ENCODE measurements around the gene CHST9. TPM values are rescaled to one million over a fixed set of nuclear protein-coding genes. Genes with fewer than 3 reads are reported as not detected.

The CHST9 gene
- total and polyA plus RNA-seq, 7 donors: 0.12 to 3.1 (median 0.95) TPM; not detected in 1

DNA sequence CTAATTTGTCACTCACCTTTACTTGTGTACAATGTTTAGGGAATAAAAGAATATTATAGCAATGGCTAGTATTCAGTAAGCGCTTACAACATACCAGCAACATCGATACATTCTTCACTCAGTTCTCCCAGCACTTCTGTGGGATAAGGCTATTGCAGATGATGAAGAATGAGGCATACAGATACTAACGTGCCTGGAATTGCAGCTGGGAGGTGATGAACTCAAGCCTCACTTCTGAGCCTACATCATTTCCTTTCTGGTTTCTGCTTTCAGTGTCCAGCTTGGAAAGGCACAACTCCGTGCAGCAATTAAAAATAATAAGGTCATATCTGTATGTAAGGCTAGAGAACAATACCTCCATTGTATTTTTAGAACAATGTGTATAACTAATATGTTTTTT is 224.2 kb downstream of the CHST9 start:
- no peak overlapping the region for H3K27ac ChIP-seq
- no peaks in the 10 kb centered on the region for H3K36me3 ChIP-seq
- no peaks in the 10 kb centered on the region for H3K27me3 ChIP-seq
- peaks cover 0 to 15% (median 5%) of the 10 kb centered on the region in 4 donors for H3K4me1 ChIP-seq
- intact Hi-C loops (cut with DNase I): no loop called here
- no peak for DNase-seq
- 50 to 59% methylated on average over 4 of the region's 4 CpGs for whole genome bisulfite sequencing, 2 donors
- TF ChIP-seq POLR2AphosphoS5 (IDR thresholded peaks at IDR 0.05): no peak
- TF ChIP-seq POLR2A (IDR thresholded peaks at IDR 0.05): no peak
- no peak for TF ChIP-seq EP300 (IDR thresholded peaks at IDR 0.05)
- TF ChIP-seq, protein P1, sequence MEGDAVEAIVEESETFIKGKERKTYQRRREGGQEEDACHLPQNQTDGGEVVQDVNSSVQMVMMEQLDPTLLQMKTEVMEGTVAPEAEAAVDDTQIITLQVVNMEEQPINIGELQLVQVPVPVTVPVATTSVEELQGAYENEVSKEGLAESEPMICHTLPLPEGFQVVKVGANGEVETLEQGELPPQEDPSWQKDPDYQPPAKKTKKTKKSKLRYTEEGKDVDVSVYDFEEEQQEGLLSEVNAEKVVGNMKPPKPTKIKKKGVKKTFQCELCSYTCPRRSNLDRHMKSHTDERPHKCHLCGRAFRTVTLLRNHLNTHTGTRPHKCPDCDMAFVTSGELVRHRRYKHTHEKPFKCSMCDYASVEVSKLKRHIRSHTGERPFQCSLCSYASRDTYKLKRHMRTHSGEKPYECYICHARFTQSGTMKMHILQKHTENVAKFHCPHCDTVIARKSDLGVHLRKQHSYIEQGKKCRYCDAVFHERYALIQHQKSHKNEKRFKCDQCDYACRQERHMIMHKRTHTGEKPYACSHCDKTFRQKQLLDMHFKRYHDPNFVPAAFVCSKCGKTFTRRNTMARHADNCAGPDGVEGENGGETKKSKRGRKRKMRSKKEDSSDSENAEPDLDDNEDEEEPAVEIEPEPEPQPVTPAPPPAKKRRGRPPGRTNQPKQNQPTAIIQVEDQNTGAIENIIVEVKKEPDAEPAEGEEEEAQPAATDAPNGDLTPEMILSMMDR (IDR thresholded peaks at IDR 0.05): no peak
- no peaks in the 10 kb centered on the region for H3K9me3 ChIP-seq
- H3K4me3 ChIP-seq: no peak overlapping the region

DNA sequence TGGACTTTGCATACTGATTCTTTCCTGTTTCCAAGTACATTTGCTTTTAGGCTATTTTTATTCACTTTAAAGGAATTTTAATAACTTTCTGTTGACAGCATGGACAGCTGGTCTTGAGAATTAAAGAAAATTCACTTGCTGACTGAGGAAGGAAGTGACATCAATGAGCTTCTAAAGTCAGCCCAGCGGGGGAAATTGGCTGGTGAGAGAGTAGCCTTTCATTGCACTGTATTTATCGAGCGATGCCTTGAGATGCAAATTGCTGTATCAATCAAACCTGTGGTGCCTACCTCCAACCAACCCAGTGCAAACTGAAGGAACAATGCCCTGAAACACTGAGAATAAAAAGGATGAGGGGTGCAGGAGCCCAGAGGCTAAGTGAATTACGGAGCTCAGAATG is 228.2 kb downstream of the CHST9 start:
- WGBS, 2 donors: 50 to 67% methylated on average over 4 of the region's 4 CpGs
- no peak for TF ChIP-seq POLR2AphosphoS5 (IDR thresholded peaks at IDR 0.05)
- TF ChIP-seq POLR2A (IDR thresholded peaks at IDR 0.05): no peak
- TF ChIP-seq, protein P1 (IDR thresholded peaks at IDR 0.05): no peak
- no peak for TF ChIP-seq EP300 (IDR thresholded peaks at IDR 0.05)
- H3K27me3 ChIP-seq: no peaks in the 10 kb centered on the region
- no peak for DNase-seq
- H3K4me3 ChIP-seq: no peak overlapping the region
- no peaks in the 10 kb centered on the region for H3K9me3 ChIP-seq
- no peaks in the 10 kb centered on the region for H3K36me3 ChIP-seq
- H3K4me1 ChIP-seq: peaks cover 0 to 10% (median 5%) of the 10 kb centered on the region in 4 donors
- no peak overlapping the region for H3K27ac ChIP-seq
- intact Hi-C loops (cut with DNase I): no loop called here

DNA sequence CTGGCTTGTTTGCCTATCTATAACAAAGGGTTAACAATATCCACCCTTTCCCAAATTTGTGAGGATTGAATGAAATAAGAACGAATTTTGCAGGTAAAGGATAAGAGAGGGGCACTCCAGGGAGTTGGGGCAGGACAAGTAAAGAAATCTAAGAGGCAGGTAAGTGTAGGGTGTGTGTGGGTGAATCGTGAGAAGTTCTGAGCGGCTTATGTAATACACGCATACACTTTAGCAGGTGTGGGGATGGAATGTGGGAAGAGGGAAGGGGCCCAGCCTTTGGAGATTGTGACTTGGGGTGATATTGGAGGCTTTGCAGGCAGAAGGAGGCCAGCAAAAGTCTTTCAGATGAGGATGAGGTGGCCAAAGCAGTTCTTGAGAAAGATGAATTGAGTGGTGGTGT is 236.4 kb downstream of the CHST9 start:
- WGBS, 2 donors: 70 to 81% methylated on average over 4 of the region's 4 CpGs
- Histone ChIP-seq H3K27me3 (no peaks in the 10 kb centered on the region), H3K9me3 (no peaks in the 10 kb centered on the region), H3K4me3 (no peak overlapping the region), H3K4me1 (peaks cover 0 to 12% (median 6%) of the 10 kb centered on the region in 4 donors), H3K27ac (no peak overlapping the region), H3K36me3 (no peaks in the 10 kb centered on the region)
- TF ChIP-seq, protein P1 (IDR thresholded peaks at IDR 0.05): no peak
- TF ChIP-seq POLR2A (IDR thresholded peaks at IDR 0.05): no peak
- TF ChIP-seq POLR2AphosphoS5 (IDR thresholded peaks at IDR 0.05): no peak
- TF ChIP-seq EP300 (IDR thresholded peaks at IDR 0.05): no peak
- no peak for DNase-seq
- intact Hi-C loops (cut with DNase I): no loop called here

DNA sequence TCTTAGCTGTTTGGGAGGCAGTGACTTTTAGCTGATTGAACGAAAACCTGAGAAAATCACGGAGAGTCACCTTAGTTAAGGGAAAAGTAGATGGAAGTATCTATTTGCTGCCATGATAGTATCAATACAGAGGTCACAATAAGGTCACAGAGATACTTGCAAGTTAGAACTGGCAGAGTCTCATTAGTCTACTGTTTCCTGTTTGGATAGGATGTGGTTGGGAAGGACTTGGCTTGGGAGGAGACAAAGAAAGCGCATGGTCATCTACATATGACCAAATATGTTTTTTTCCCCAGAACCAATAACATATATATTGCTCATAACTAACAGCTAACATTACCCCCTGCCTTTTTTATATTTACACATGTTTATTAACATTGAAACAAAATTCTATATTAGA is 241.2 kb downstream of the CHST9 start:
- Histone ChIP-seq H3K36me3 (no peaks in the 10 kb centered on the region), H3K9me3 (no peaks in the 10 kb centered on the region), H3K27ac (no peak overlapping the region), H3K4me3 (no peak overlapping the region), H3K4me1 (peaks cover 0 to 25% (median 12%) of the 10 kb centered on the region in 4 donors), H3K27me3 (no peaks in the 10 kb centered on the region)
- TF ChIP-seq POLR2AphosphoS5 (IDR thresholded peaks at IDR 0.05): no peak
- TF ChIP-seq, protein P1 (IDR thresholded peaks at IDR 0.05): no peak
- TF ChIP-seq EP300 (IDR thresholded peaks at IDR 0.05): no peak
- TF ChIP-seq POLR2A (IDR thresholded peaks at IDR 0.05): no peak
- DNase-seq: no peak
- WGBS, 2 donors: 86 to 94% methylated on average over 3 of the region's 3 CpGs
- intact Hi-C loops (cut with DNase I): no loop called here

DNA sequence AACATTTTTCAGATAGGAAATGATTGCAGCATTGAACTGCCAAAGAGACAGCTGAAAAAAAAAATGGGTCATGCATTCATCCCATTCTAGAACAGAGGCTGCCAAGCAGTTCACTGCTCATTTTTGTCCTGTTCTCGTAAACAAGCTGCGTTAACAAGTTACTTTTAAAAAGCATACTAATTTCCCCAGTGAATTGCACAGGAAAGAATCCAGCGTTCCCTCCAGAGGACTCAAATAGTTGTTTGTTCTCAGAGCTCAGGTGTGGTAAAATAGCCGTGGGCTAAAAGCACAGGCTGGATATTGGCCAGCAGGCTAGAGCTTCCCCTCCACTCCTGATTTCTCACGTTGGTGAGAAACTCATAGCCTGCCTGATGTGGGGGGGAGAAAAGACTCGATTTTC is 243.5 kb downstream of the CHST9 start:
- peaks cover 0 to 25% (median 12%) of the 10 kb centered on the region in 4 donors for H3K4me1 ChIP-seq
- 36 to 52% methylated on average over 6 of the region's 6 CpGs for WGBS, 2 donors
- DNase-seq: no peak
- H3K27ac ChIP-seq: no peak overlapping the region
- no peaks in the 10 kb centered on the region for H3K9me3 ChIP-seq
- no peak for TF ChIP-seq POLR2A (IDR thresholded peaks at IDR 0.05)
- TF ChIP-seq POLR2AphosphoS5 (IDR thresholded peaks at IDR 0.05): no peak
- TF ChIP-seq, protein P1 (IDR thresholded peaks at IDR 0.05): no peak
- no peak for TF ChIP-seq EP300 (IDR thresholded peaks at IDR 0.05)
- intact Hi-C loops (cut with DNase I): no loop called here
- no peaks in the 10 kb centered on the region for H3K36me3 ChIP-seq
- no peaks in the 10 kb centered on the region for H3K27me3 ChIP-seq
- H3K4me3 ChIP-seq: no peak overlapping the region

Data from sigmoid colon (tissue), 7 donors.